ENCODE results near the gene SMLR1.

DNA sequence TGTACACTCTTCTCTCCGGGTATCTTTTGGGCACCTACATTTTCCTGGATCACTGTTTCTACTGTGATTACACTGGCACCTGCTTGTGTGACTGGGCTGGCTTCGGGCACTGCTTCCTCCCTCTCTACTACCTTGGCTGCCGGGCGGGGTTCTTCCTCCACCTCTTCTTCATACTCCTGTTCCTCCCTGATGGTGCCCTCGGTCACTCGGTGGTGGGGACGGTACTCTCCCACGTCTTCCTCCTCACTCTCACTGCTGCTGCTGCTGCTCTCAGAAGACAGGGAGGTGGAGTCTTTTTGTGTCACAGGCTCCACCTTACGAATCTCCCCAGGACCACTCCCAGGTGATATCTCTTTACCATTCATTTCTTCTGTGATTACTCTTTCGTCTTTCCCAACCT, 42.5 kb downstream of the SMLR1 start:
- TF ChIP-seq, protein P1, sequence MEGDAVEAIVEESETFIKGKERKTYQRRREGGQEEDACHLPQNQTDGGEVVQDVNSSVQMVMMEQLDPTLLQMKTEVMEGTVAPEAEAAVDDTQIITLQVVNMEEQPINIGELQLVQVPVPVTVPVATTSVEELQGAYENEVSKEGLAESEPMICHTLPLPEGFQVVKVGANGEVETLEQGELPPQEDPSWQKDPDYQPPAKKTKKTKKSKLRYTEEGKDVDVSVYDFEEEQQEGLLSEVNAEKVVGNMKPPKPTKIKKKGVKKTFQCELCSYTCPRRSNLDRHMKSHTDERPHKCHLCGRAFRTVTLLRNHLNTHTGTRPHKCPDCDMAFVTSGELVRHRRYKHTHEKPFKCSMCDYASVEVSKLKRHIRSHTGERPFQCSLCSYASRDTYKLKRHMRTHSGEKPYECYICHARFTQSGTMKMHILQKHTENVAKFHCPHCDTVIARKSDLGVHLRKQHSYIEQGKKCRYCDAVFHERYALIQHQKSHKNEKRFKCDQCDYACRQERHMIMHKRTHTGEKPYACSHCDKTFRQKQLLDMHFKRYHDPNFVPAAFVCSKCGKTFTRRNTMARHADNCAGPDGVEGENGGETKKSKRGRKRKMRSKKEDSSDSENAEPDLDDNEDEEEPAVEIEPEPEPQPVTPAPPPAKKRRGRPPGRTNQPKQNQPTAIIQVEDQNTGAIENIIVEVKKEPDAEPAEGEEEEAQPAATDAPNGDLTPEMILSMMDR (IDR thresholded peaks at IDR 0.05): no peak
- TF ChIP-seq POLR2A (IDR thresholded peaks at IDR 0.05): no peak

All from adrenal gland (tissue), 5 donors.